NT2/D1 (cell line): ENCODE measurements around the gene SMAD6.

ENCODE experiments used
- SUZ12 ChIP-seq: IDR thresholded peaks from 2 replicates; pipeline ENCODE4 v1.6.1; 2011; ENCODE audit not compliant: insufficient read length, insufficient read depth; ENCODE audit errors: extremely low read depth
- YY1 ChIP-seq: IDR thresholded peaks from 2 replicates; pipeline ENCODE4 v1.6.1; 2011; ENCODE audit not compliant: insufficient read length, insufficient read depth
- ZNF274 ChIP-seq: IDR thresholded peaks from 2 replicates; pipeline ENCODE4 v1.6.1; 2011; ENCODE audit warnings: mild to moderate bottlenecking, low read depth, low read length

- TF ChIP-seq SUZ12 (no peak), YY1 (no peak), ZNF274 (no peak)
These were observed 41.9 kb downstream of the SMAD6 start for GRCh38 chr15:66743703-66744536.
